ENCODE data around the gene IFNGR1. TPM values are rescaled to one million over a fixed set of nuclear protein-coding genes. Genes with fewer than 3 reads are reported as not detected.

Gene IFNGR1
- total RNA-seq, 3 donors from 2014 or later, result 126 to 207 (median 144) TPM

- Histone ChIP-seq H3K36me3 (no peaks in the 10 kb centered on the region), H3K9me3 (no peaks in the 10 kb centered on the region), H3K4me3 (no peak overlapping the region), H3K27ac (peak overlapping the region; percentile 40 to 59), H3K27me3 (no peaks in the 10 kb centered on the region), H3K4me1 (peaks cover 5 to 6% of the 10 kb centered on the region in 2 donors)
- no peak for TF ChIP-seq CTCF (IDR thresholded peaks at IDR 0.05)
- TF ChIP-seq POLR2AphosphoS5 (IDR thresholded peaks at IDR 0.05), result no peak
- no peak for TF ChIP-seq POLR2A (IDR thresholded peaks at IDR 0.05)
- intact Hi-C loops (cut with DNase I; ENCODE audit: low total_unique reads), result no loop called here
- DNase-seq (ENCODE audit: low spot score in 2 of 2), result no peak
Measured at GRCh38 chr6:137236581-137237355, 17.6 kb upstream of the IFNGR1 start.

- TF ChIP-seq POLR2A (IDR thresholded peaks at IDR 0.05), result no peak
- peaks cover 3 to 5% of the 10 kb centered on the region in 2 donors for H3K4me1 ChIP-seq
Measured at GRCh38 chr6:137235686-137236085, 16.5 kb upstream of the IFNGR1 start.

GRCh38 chr6:137233911-137234863, 15.0 kb upstream of the IFNGR1 start:
- intact Hi-C loops (cut with DNase I; ENCODE audit: low total_unique reads), result no loop called here
- Histone ChIP-seq H3K27ac (peak overlapping the region; percentile 76 to 86), H3K9me3 (no peaks in the 10 kb centered on the region), H3K27me3 (no peaks in the 10 kb centered on the region), H3K36me3 (no peaks in the 10 kb centered on the region), H3K4me1 (peaks cover 3 to 5% of the 10 kb centered on the region in 2 donors), H3K4me3 (peak overlapping the region in 1 of 3 donors; percentile 8)
- TF ChIP-seq POLR2AphosphoS5 (IDR thresholded peaks at IDR 0.05), result peak; percentile 42 to 75 (median 55)
- TF ChIP-seq POLR2A (IDR thresholded peaks at IDR 0.05), result no peak
- no peak for DNase-seq (ENCODE audit: low spot score in 2 of 2)

More at GRCh38 chr6:137235686-137236085, 16.5 kb upstream of the IFNGR1 start:
- Histone ChIP-seq H3K27me3 (no peaks in the 10 kb centered on the region), H3K36me3 (no peaks in the 10 kb centered on the region), H3K4me3 (no peak overlapping the region), H3K27ac (no peak overlapping the region), H3K9me3 (no peaks in the 10 kb centered on the region)
- intact Hi-C loops (cut with DNase I; ENCODE audit: low total_unique reads), result no loop called here
- DNase-seq (ENCODE audit: low spot score in 2 of 2), result no peak

- intact Hi-C loops (cut with DNase I; ENCODE audit: low total_unique reads), result no loop called here
- TF ChIP-seq CTCF (IDR thresholded peaks at IDR 0.05) (no peak), POLR2A (IDR thresholded peaks at IDR 0.05) (no peak), POLR2AphosphoS5 (IDR thresholded peaks at IDR 0.05) (no peak)
- Histone ChIP-seq H3K36me3 (no peaks in the 10 kb centered on the region), H3K4me1 (peaks cover 3 to 5% of the 10 kb centered on the region in 2 donors), H3K9me3 (no peaks in the 10 kb centered on the region), H3K4me3 (no peak overlapping the region), H3K27me3 (no peaks in the 10 kb centered on the region), H3K27ac (no peak overlapping the region)
- no peak for DNase-seq (ENCODE audit: low spot score in 2 of 2)
Measured at GRCh38 chr6:137231895-137232294, 12.7 kb upstream of the IFNGR1 start.

- intact Hi-C loops (cut with DNase I; ENCODE audit: low total_unique reads), result no loop called here
- no peak overlapping the region for H3K27ac ChIP-seq
- no peak overlapping the region for H3K4me3 ChIP-seq
- no peaks in the 10 kb centered on the region for H3K27me3 ChIP-seq
- TF ChIP-seq POLR2A (IDR thresholded peaks at IDR 0.05), result no peak
- TF ChIP-seq POLR2AphosphoS5 (IDR thresholded peaks at IDR 0.05), result no peak
- no peak for TF ChIP-seq CTCF (IDR thresholded peaks at IDR 0.05)
- peaks cover 3 to 5% of the 10 kb centered on the region in 2 donors for H3K4me1 ChIP-seq
- no peaks in the 10 kb centered on the region for H3K9me3 ChIP-seq
- no peak for DNase-seq (ENCODE audit: low spot score in 2 of 2)
- H3K36me3 ChIP-seq, result no peaks in the 10 kb centered on the region
Measured at GRCh38 chr6:137230956-137231555, 11.9 kb upstream of the IFNGR1 start.

All from breast epithelium (tissue), 4 donors.